CD14-positive monocyte (primary cell): Measurements from ENCODE around the gene RAB11FIP3. TPM values are rescaled to one million over a fixed set of nuclear protein-coding genes. Genes with fewer than 3 reads are reported as not detected.
A peak's percentile ranks its signal among the peaks of the same experiment; 100 is the strongest.

Source experiments
- DNase-seq, 3 donors: peaks; one replicate each; pipeline ENCODE4 v3.0.0-alpha.2; 2011 to 2022
- H2AFZ ChIP-seq: 2 replicates; pipeline ENCODE4 v1.6.0; 2012; ENCODE audit warnings: mild to moderate bottlenecking, low read depth, low read length, inconsistent platforms; ENCODE audit not compliant: insufficient read depth, poor library complexity, severe bottlenecking
- H3K27ac ChIP-seq, 2 donors: 1 replicate in 1 of 2; 2 replicates in 1 of 2; pipeline ENCODE4 v1.5.1; 2012 to 2013; ENCODE audit warnings: low read length in 2 of 2, control low read depth in 1 of 2, inconsistent platforms in 1 of 2, low read depth in 1 of 2, mild to moderate bottlenecking in 1 of 2
- H3K27me3 ChIP-seq, 2 donors: one replicate each; pipeline versions ENCODE4 v1.6.0 to v1.6.1; 2011 to 2013; ENCODE audit warnings: low read length in 2 of 2; ENCODE audit not compliant: control insufficient read depth in 2 of 2, insufficient read depth in 2 of 2
- H3K36me3 ChIP-seq, 2 donors: replicated peaks in 1 of 2; 1 replicate in 1 of 2; 2 replicates in 1 of 2; pipeline versions ENCODE4 v1.5.1 to v1.6.1; 2012 to 2013; ENCODE audit warnings: low read length in 2 of 2, control low read depth in 1 of 2, inconsistent platforms in 1 of 2, mild to moderate bottlenecking in 1 of 2; ENCODE audit not compliant: insufficient read depth in 2 of 2, control insufficient read depth in 1 of 2
- H3K4me1 ChIP-seq, 2 donors: 1 replicate in 1 of 2; 2 replicates in 1 of 2; pipeline versions ENCODE4 v1.5.1 to v1.6.1; 2012 to 2013; ENCODE audit warnings: low read length in 2 of 2, control low read depth in 1 of 2, inconsistent platforms in 1 of 2, mild to moderate bottlenecking in 1 of 2, moderate library complexity in 1 of 2; ENCODE audit not compliant: insufficient read depth in 2 of 2, control insufficient read depth in 1 of 2
- H3K4me2 ChIP-seq: replicated peaks from 2 replicates; pipeline ENCODE3; 2012; ENCODE audit warnings: low read length, moderate library complexity, mild to moderate bottlenecking; ENCODE audit not compliant: poor library complexity, severe bottlenecking; ENCODE audit errors: extremely low read depth
- H3K4me3 ChIP-seq, 3 experiments: fragments of 200-600 bp in 1 of 3; sonication (generic) in 1 of 3; replicated peaks in 1 of 3; 1 replicate in 2 of 3; 2 replicates in 1 of 3; pipeline ENCODE4 v1.5.1; 2011 to 2013; ENCODE audit warnings: low read length in 3 of 3, mild to moderate bottlenecking in 3 of 3, control low read depth in 2 of 3, low read depth in 2 of 3, inconsistent platforms in 1 of 3, moderate library complexity in 1 of 3
- H3K79me2 ChIP-seq: 2 replicates; pipeline ENCODE4 v1.6.0; 2012; ENCODE audit warnings: mild to moderate bottlenecking, control low read depth, inconsistent platforms, low read length, moderate library complexity; ENCODE audit not compliant: insufficient read depth
- H3K9ac ChIP-seq: 2 replicates; pipeline ENCODE4 v1.6.0; 2017; ENCODE audit warnings: low read length, mild to moderate bottlenecking; ENCODE audit not compliant: insufficient read depth, poor library complexity, severe bottlenecking
- H3K9me3 ChIP-seq, 2 donors: replicated peaks in 1 of 2; 1 replicate in 1 of 2; 2 replicates in 1 of 2; pipeline versions ENCODE4 v1.5.1 to v1.6.1; 2012 to 2013; ENCODE audit warnings: low read length in 2 of 2, control low read depth in 1 of 2; ENCODE audit not compliant: control insufficient read depth in 1 of 2, insufficient read depth in 1 of 2
- H4K20me1 ChIP-seq: 2 replicates; pipeline ENCODE4 v1.6.0; 2012; ENCODE audit warnings: mild to moderate bottlenecking, low read length, control low read depth, moderate library complexity; ENCODE audit not compliant: insufficient read depth
- H3K27ac Mint-ChIP-seq, 7 donors: one replicate each; pipeline ENCODE4 v1.8.0; 2020; ENCODE audit warnings: mild to moderate bottlenecking in 7 of 7, mixed read lengths in 7 of 7, moderate library complexity in 6 of 7, inconsistent platforms in 2 of 7
- H3K27me3 Mint-ChIP-seq, 3 donors: one replicate each; pipeline ENCODE4 v1.8.0; 2021 to 2022; ENCODE audit warnings: low read depth in 3 of 3, mild to moderate bottlenecking in 3 of 3, mixed read lengths in 3 of 3, moderate library complexity in 3 of 3, inconsistent platforms in 1 of 3
- H3K36me3 Mint-ChIP-seq, 2 donors: one replicate each; pipeline ENCODE4 v1.8.0; 2020; ENCODE audit warnings: mixed read lengths in 2 of 2, inconsistent platforms in 1 of 2, mild to moderate bottlenecking in 1 of 2
- H3K4me1 Mint-ChIP-seq: one replicate; pipeline ENCODE4 v1.8.0; 2020; ENCODE audit warnings: mild to moderate bottlenecking, mixed read lengths
- H3K4me3 Mint-ChIP-seq, 2 donors: one replicate each; pipeline ENCODE4 v1.8.0; 2020; ENCODE audit warnings: mild to moderate bottlenecking in 2 of 2, mixed read lengths in 2 of 2, moderate library complexity in 1 of 2
- H3K9me3 Mint-ChIP-seq, 7 donors: one replicate each; pipeline ENCODE4 v1.8.0; 2020 to 2022; ENCODE audit warnings: mixed read lengths in 7 of 7, mild to moderate bottlenecking in 6 of 7, moderate library complexity in 6 of 7, inconsistent platforms in 2 of 7
- CTCF ChIP-seq: fragments of 200-600 bp; IDR thresholded peaks from one replicate; pipeline ENCODE4 v1.8.0; 2022; ENCODE audit warnings: antibody characterized with exemption, mild to moderate bottlenecking
- WGBS: methylation state at CpG from one replicate; pipeline ENCODE4 v1.1.5; 2013; ENCODE audit warnings: missing lambda C conversion rate; ENCODE audit not compliant: insufficient coverage; 5-methylcytosine and 5-hydroxymethylcytosine counted together
- intact Hi-C, 2 donors: fragments of 100-400 bp; cut with micrococcal nuclease; formaldehyde crosslinking; loops; one replicate each; pipeline versions ENCODE4 v1.15.0 to v1.15.1; 2023
- polyA plus RNA-seq, 3 donors: library from polyadenylated mRNA; depleted of rRNA in 1 of 3; unstranded in 2 of 3; stranded (reverse) in 1 of 3; fragments of 300-500 nt in 2 of 3; fragments of >200 nt in 1 of 3; fragmentation: Illumina TruSeq in 2 of 3; gene quantifications; 1 replicate in 2 of 3; 2 replicates in 1 of 3; pipeline ENCODE4 v1.2.3, GENCODE V29; 2012 to 2021

RAB11FIP3 gene
- polyA plus RNA-seq, 3 donors, result 0.37 to 7.5 (median 0.49) TPM

GRCh38 chr16:525123-525519 lies 99.7 kb downstream of the RAB11FIP3 start:
- Histone ChIP-seq H3K4me3 (no peak overlapping the region), H3K4me2 (no peak overlapping the region), H3K27me3 (no peaks in the 10 kb centered on the region), H3K9ac (no peak overlapping the region), H3K27ac (no peak overlapping the region), H3K9me3 (no peaks in the 10 kb centered on the region), H2AFZ (no peak overlapping the region), H4K20me1 (peaks cover 26% of the 10 kb centered on the region), H3K36me3 (peaks cover 0 to under 1% of the 10 kb centered on the region in 2 donors), H3K79me2 (peaks cover 29% of the 10 kb centered on the region), H3K4me1 (peaks cover 29 to 40% of the 10 kb centered on the region in 2 donors)
- H3K4me3 Mint-ChIP-seq, result no peak overlapping the region
- peak overlapping the region in 1 of 7 donors; percentile 72 for H3K27ac Mint-ChIP-seq
- H3K9me3 Mint-ChIP-seq, result no peaks in the 10 kb centered on the region
- intact Hi-C loops, result loop anchor here (5.0 kb wide), 3 partner anchors 112 to 128 kb away; partner anchors contain the start of genes METTL26 (in 2 of the 2), DECR2 (in 1 of the 2) and NME4 (in 1 of the 2)
- DNase-seq, result no peak
- H3K4me1 Mint-ChIP-seq, result peaks cover 35% of the 10 kb centered on the region
- WGBS, result 90% methylated on average over 6 of the region's 8 CpGs
- H3K27me3 Mint-ChIP-seq, result peaks cover 0 to 2% (median 1%) of the 10 kb centered on the region in 3 donors
- no peak for TF ChIP-seq CTCF
- H3K36me3 Mint-ChIP-seq, result peaks cover 2 to 7% of the 10 kb centered on the region in 2 donors

GRCh38 chr16:525520-526180 lies 100.2 kb downstream of the RAB11FIP3 start:
- peak; percentile 7 to 53 (median 12) for DNase-seq
- intact Hi-C loops, result loop anchor here (2.0 to 5.0 kb wide), 4 partner anchors 63 to 128 kb away; partner anchors contain the start of genes METTL26 (in 2 of the 2), DECR2 (in 1 of the 2) and NME4 (in 1 of the 2)
- Histone ChIP-seq H4K20me1 (peaks cover 32% of the 10 kb centered on the region), H3K4me1 (peaks cover 29 to 43% of the 10 kb centered on the region in 2 donors), H3K4me2 (peak overlapping the region; percentile 82), H3K4me3 (no peak overlapping the region), H3K27me3 (no peaks in the 10 kb centered on the region), H3K27ac (no peak overlapping the region), H3K79me2 (peaks cover 34% of the 10 kb centered on the region), H2AFZ (no peak overlapping the region), H3K9me3 (no peaks in the 10 kb centered on the region), H3K36me3 (peaks cover 0 to 4% of the 10 kb centered on the region in 2 donors), H3K9ac (peak overlapping the region; percentile 85)
- WGBS, result 79% methylated on average over 13 of the region's 13 CpGs
- H3K4me1 Mint-ChIP-seq, result peaks cover 39% of the 10 kb centered on the region
- H3K27me3 Mint-ChIP-seq, result peaks cover 0 to 2% (median 1%) of the 10 kb centered on the region in 3 donors
- no peak for TF ChIP-seq CTCF
- H3K36me3 Mint-ChIP-seq, result peaks cover 2 to 11% of the 10 kb centered on the region in 2 donors
- H3K4me3 Mint-ChIP-seq, result no peak overlapping the region
- H3K27ac Mint-ChIP-seq, result peak overlapping the region in 2 of 7 donors; percentile 33 to 72
- no peaks in the 10 kb centered on the region for H3K9me3 Mint-ChIP-seq
